IMR-90 (cell line): ENCODE measurements around the gene TNFAIP8L1. TPM values are rescaled to one million over a fixed set of nuclear protein-coding genes. Genes with fewer than 3 reads are reported as not detected.

Experiments
- ATAC-seq: fragments of 200-7000 bp; cut with Tn5 transposase; 2 replicates; pipeline ENCODE4 v1.9.1; 2020; ENCODE audit warnings: low read depth, mild to moderate bottlenecking, moderate library complexity
- BruUV-seq: library from RNA; stranded (reverse); fragments of 400-500 nt; replicated peaks from 2 replicates; lab custom pipeline; 2021; lab: Mats Ljungman, UMichigan
- CTCF ChIA-PET: fragments of 300-600 bp; formaldehyde crosslinking; extraction: SDS; loops from one replicate; lab custom pipeline; 2021; ENCODE audit warnings: antibody characterized with exemption; lab: Yijun Ruan, JAX
- POLR2A ChIA-PET: fragments of 300-600 bp; sonication (Branson Sonifier 250); formaldehyde crosslinking; loops from one replicate; lab custom pipeline; 2022; ENCODE audit warnings: antibody characterized with exemption; ENCODE audit not compliant: unreplicated experiment; lab: Charles Lee
- DNase-seq: peaks from one replicate; pipeline ENCODE4 v3.0.0; 2013
- H2AFZ ChIP-seq: replicated peaks from 2 replicates; pipeline ENCODE3; 2013; ENCODE audit warnings: low read length, mild to moderate bottlenecking; ENCODE audit not compliant: poor library complexity
- H2AK5ac ChIP-seq: 2 replicates; pipeline ENCODE4 v1.6.1; 2013; ENCODE audit warnings: low read depth, low read length, inconsistent platforms
- H2AK9ac ChIP-seq: replicated peaks from 2 replicates; pipeline ENCODE3; 2013; ENCODE audit warnings: mild to moderate bottlenecking, low read depth, low read length, moderate library complexity; ENCODE audit not compliant: poor library complexity
- H2BK120ac ChIP-seq: 2 replicates; pipeline ENCODE4 v1.6.1; 2013; ENCODE audit warnings: low read depth, low read length, inconsistent platforms
- H2BK15ac ChIP-seq: 3 replicates; pipeline ENCODE4 v1.6.1; 2013; ENCODE audit warnings: low read depth, low read length, inconsistent platforms
- H2BK20ac ChIP-seq: 2 replicates; pipeline ENCODE4 v1.6.1; 2013; ENCODE audit warnings: low read depth, mild to moderate bottlenecking, inconsistent platforms, low read length, moderate library complexity
- H2BK5ac ChIP-seq: 2 replicates; pipeline ENCODE4 v1.6.1; 2013; ENCODE audit warnings: mild to moderate bottlenecking, low read depth, low read length, inconsistent platforms; ENCODE audit not compliant: poor library complexity, severe bottlenecking
- H3K14ac ChIP-seq: replicated peaks from 2 replicates; pipeline ENCODE4 v1.6.1; 2013; ENCODE audit warnings: low read depth, low read length, inconsistent platforms
- H3K18ac ChIP-seq: 2 replicates; pipeline ENCODE4 v1.6.1; 2013; ENCODE audit warnings: low read depth, low read length, control low read depth
- H3K23ac ChIP-seq: 2 replicates; pipeline ENCODE4 v1.6.1; 2013; ENCODE audit warnings: low read depth, low read length, inconsistent platforms
- H3K27ac ChIP-seq: 2 replicates; pipeline ENCODE4 v1.5.1; 2013; ENCODE audit warnings: mild to moderate bottlenecking, control low read depth, low read length; ENCODE audit not compliant: insufficient read depth
- H3K27me3 ChIP-seq: 2 replicates; pipeline ENCODE4 v1.6.1; 2013; ENCODE audit warnings: low read length; ENCODE audit not compliant: control insufficient read depth, insufficient read depth
- H3K36me3 ChIP-seq: 2 replicates; pipeline ENCODE4 v1.6.1; 2013; ENCODE audit warnings: low read length, mixed read lengths; ENCODE audit not compliant: control insufficient read depth, insufficient read depth
- H3K4ac ChIP-seq: 2 replicates; pipeline ENCODE4 v1.6.1; 2013; ENCODE audit warnings: low read depth, low read length, inconsistent platforms
- H3K4me1 ChIP-seq: 2 replicates; pipeline ENCODE4 v1.6.1; 2013; ENCODE audit warnings: low read length, mixed read lengths; ENCODE audit not compliant: control insufficient read depth, insufficient read depth
- H3K4me2 ChIP-seq: 2 replicates; pipeline ENCODE4 v1.6.1; 2013; ENCODE audit warnings: low read depth, mild to moderate bottlenecking, control low read depth, low read length, moderate library complexity
- H3K4me3 ChIP-seq: 2 replicates; pipeline ENCODE4 v1.5.1; 2013; ENCODE audit warnings: low read depth, mild to moderate bottlenecking, control low read depth, low read length, moderate library complexity; ENCODE audit not compliant: insufficient read depth
- H3K56ac ChIP-seq: 2 replicates; pipeline ENCODE4 v1.6.1; 2013; ENCODE audit warnings: low read length, inconsistent platforms; ENCODE audit not compliant: insufficient read depth; ENCODE audit errors: extremely low read depth
- H3K79me1 ChIP-seq, 2 experiments: 2 replicates each; pipeline ENCODE4 v1.6.1; 2013; ENCODE audit warnings: low read length in 2 of 2, inconsistent platforms in 1 of 2, low read depth in 1 of 2
- H3K9ac ChIP-seq: 2 replicates; pipeline ENCODE4 v1.6.1; 2013; ENCODE audit warnings: low read depth, low read length, control low read depth
- H3K9me1 ChIP-seq: 2 replicates; pipeline ENCODE4 v1.6.1; 2013; ENCODE audit warnings: low read length, inconsistent platforms; ENCODE audit not compliant: insufficient read depth
- H3K9me3 ChIP-seq: 2 replicates; pipeline ENCODE4 v1.6.1; 2013; ENCODE audit warnings: low read length; ENCODE audit not compliant: control insufficient read depth, insufficient read depth
- H4K20me1 ChIP-seq: 2 replicates; pipeline ENCODE4 v1.6.1; 2013; ENCODE audit warnings: low read length, inconsistent platforms; ENCODE audit not compliant: insufficient read depth
- H4K5ac ChIP-seq: 2 replicates; pipeline ENCODE4 v1.6.1; 2013; ENCODE audit warnings: mild to moderate bottlenecking, low read depth, low read length, control low read depth
- H4K8ac ChIP-seq, 2 experiments: 2 replicates each; pipeline ENCODE4 v1.6.1; 2013; ENCODE audit warnings: low read depth in 2 of 2, low read length in 2 of 2, control low read depth in 1 of 2, inconsistent platforms in 1 of 2
- H4K91ac ChIP-seq: 2 replicates; pipeline ENCODE4 v1.6.1; 2013; ENCODE audit warnings: low read depth, low read length, inconsistent platforms; ENCODE audit not compliant: insufficient read depth
- BHLHE40 ChIP-seq: fragments of 150-350 bp; IDR thresholded peaks from 2 replicates; pipeline ENCODE4 v1.6.1; 2016; ENCODE audit warnings: mild to moderate bottlenecking, low read depth, low read length
- CEBPB ChIP-seq: IDR thresholded peaks from 2 replicates; pipeline ENCODE4 v1.6.1; 2012; ENCODE audit warnings: low read depth, low read length, improper control_type of control experiment
- CHD1 ChIP-seq: IDR thresholded peaks from 2 replicates; pipeline ENCODE4 v1.6.1; 2012; ENCODE audit warnings: low read depth, low read length, improper control_type of control experiment
- ELK1 ChIP-seq: fragments of 150-350 bp; IDR thresholded peaks from 2 replicates; pipeline ENCODE4 v1.6.1; 2016; ENCODE audit warnings: low read depth, mild to moderate bottlenecking, low read length, moderate library complexity, borderline replicate concordance
- FOS ChIP-seq: fragments of 150-350 bp; IDR thresholded peaks from 2 replicates; pipeline ENCODE4 v1.6.1; 2016; ENCODE audit warnings: low read depth, low read length
- MAFK ChIP-seq: IDR thresholded peaks from 2 replicates; pipeline ENCODE4 v1.6.1; 2012; ENCODE audit warnings: low read depth, low read length, improper control_type of control experiment
- MAZ ChIP-seq: IDR thresholded peaks from 2 replicates; pipeline ENCODE4 v1.6.1; 2012; ENCODE audit warnings: low read depth, mild to moderate bottlenecking, low read length, improper control_type of control experiment, moderate library complexity, borderline replicate concordance
- MXI1 ChIP-seq: IDR thresholded peaks from 2 replicates; pipeline ENCODE4 v1.6.1; 2012; ENCODE audit warnings: low read depth, mild to moderate bottlenecking, low read length, moderate library complexity, borderline replicate concordance
- NFE2L2 ChIP-seq: fragments of 150-350 bp; IDR thresholded peaks from 2 replicates; pipeline ENCODE4 v1.6.1; 2016; ENCODE audit warnings: low read depth, mild to moderate bottlenecking, low read length
- POLR2A ChIP-seq: IDR thresholded peaks from 2 replicates; pipeline ENCODE4 v1.6.1; 2012; ENCODE audit warnings: mild to moderate bottlenecking, low read depth, low read length
- RAD21 ChIP-seq: IDR thresholded peaks from 2 replicates; pipeline ENCODE4 v1.6.1; 2012; ENCODE audit warnings: low read length, improper control_type of control experiment
- RCOR1 ChIP-seq: IDR thresholded peaks from 2 replicates; pipeline ENCODE4 v1.6.1; 2012; ENCODE audit warnings: mild to moderate bottlenecking, low read length, improper control_type of control experiment; ENCODE audit not compliant: insufficient replicate concordance
- RFX5 ChIP-seq: IDR thresholded peaks from 2 replicates; pipeline ENCODE4 v1.8.0; 2012; ENCODE audit warnings: low read depth, mild to moderate bottlenecking, low read length, moderate library complexity
- SMC3 ChIP-seq: fragments of 150-350 bp; IDR thresholded peaks from 2 replicates; pipeline ENCODE4 v1.6.1; 2016; ENCODE audit warnings: low read depth, mild to moderate bottlenecking, antibody characterized with exemption, low read length, moderate library complexity
- USF2 ChIP-seq: fragments of 150-350 bp; IDR thresholded peaks from 2 replicates; pipeline ENCODE4 v1.6.1; 2017; ENCODE audit warnings: mild to moderate bottlenecking, antibody characterized with exemption, low read length, low read depth
- WGBS, 2 experiments: methylation state at CpG; one replicate each; pipeline versions ENCODE4 v1.1.5 to v1.1.7; 2013; ENCODE audit warnings: missing lambda C conversion rate in 2 of 2; ENCODE audit not compliant: insufficient read length in 1 of 2; ENCODE audit errors: extremely low coverage in 2 of 2; 5-methylcytosine and 5-hydroxymethylcytosine counted together
- dilution Hi-C: fragments of 300-500 bp; cut with HindIII; formaldehyde crosslinking; loops from one replicate; pipeline ENCODE4 v1.14.3; 2018; ENCODE audit warnings: low sequenced_read_pairs; ENCODE audit not compliant: unreplicated experiment
- in situ Hi-C: fragments of 300-500 bp; cut with MboI; formaldehyde crosslinking; loops from 3 replicates; pipeline ENCODE4 v1.14.3; 2019; ENCODE audit warnings: low sequenced_read_pairs, inconsistent platforms, mixed read lengths
- intact Hi-C: fragments of 100-400 bp; cut with micrococcal nuclease; formaldehyde crosslinking; loops from 2 replicates; pipeline ENCODE4 v1.10.0; 2022
- polyA plus RNA-seq, 3 experiments: library from polyadenylated mRNA; depleted of rRNA; stranded (reverse); fragments of >200 nt; gene quantifications; 2 replicates each; pipeline ENCODE4 v1.2.3, GENCODE V29; 2012; ENCODE audit warnings: low replicate concordance in 1 of 3
- total RNA-seq: library from RNA; depleted of rRNA; stranded (reverse); fragments of >200 nt; gene quantifications from 2 replicates; pipeline ENCODE4 v1.2.3, GENCODE V29; 2012
- TF ChIP-seq, protein P1 (sequence below): conservative IDR thresholded peaks from 2 replicates; pipeline ENCODE4 v1.5.1; 2012; ENCODE audit warnings: mild to moderate bottlenecking, low read depth, low read length, improper control_type of control experiment

TNFAIP8L1 gene
- total and polyA plus RNA-seq, 2 of the 4 experiments (the other 2 are of a cell fraction), result 2.5 to 6.0 TPM

GRCh38 chr19:4600893-4601292 lies 38.4 kb upstream of the TNFAIP8L1 start:
- H2AFZ ChIP-seq, result no peak overlapping the region
- no peak overlapping the region for H4K5ac ChIP-seq
- no peaks in the 10 kb centered on the region for H3K36me3 ChIP-seq
- H3K4ac ChIP-seq, result no peak overlapping the region
- 44% methylated on average over 3 of the region's 5 CpGs; no CpG with 5 or more reads in 1 of the 2 experiments for WGBS, 2 experiments
- peaks cover 3% of the 10 kb centered on the region; the same call in 1 of the 2 replicates for H3K4me1 ChIP-seq
- no peak for DNase-seq
- H2BK20ac ChIP-seq, result no peak overlapping the region
- no peak overlapping the region for H2AK9ac ChIP-seq
- no peak overlapping the region for H2BK120ac ChIP-seq
- no peak overlapping the region for H3K56ac ChIP-seq
- ChIA-PET POLR2A (no interaction called here), CTCF (no interaction called here)
- H2BK15ac ChIP-seq, result no peak overlapping the region
- no peak overlapping the region for H3K27ac ChIP-seq
- no peak overlapping the region for H4K91ac ChIP-seq
- no peak for ATAC-seq
- H3K9ac ChIP-seq, result no peak overlapping the region
- intact Hi-C loops, result no loop called here
- no peak overlapping the region for H3K23ac ChIP-seq
- TF ChIP-seq RFX5 (no peak), MAZ (no peak), SMC3 (no peak), CHD1 (no peak), NFE2L2 (no peak), CEBPB (no peak), RCOR1 (no peak), MAFK (no peak), BHLHE40 (no peak), RAD21 (no peak), FOS (no peak), USF2 (no peak), ELK1 (no peak), POLR2A (no peak), MXI1 (no peak)
- TF ChIP-seq, protein P1, sequence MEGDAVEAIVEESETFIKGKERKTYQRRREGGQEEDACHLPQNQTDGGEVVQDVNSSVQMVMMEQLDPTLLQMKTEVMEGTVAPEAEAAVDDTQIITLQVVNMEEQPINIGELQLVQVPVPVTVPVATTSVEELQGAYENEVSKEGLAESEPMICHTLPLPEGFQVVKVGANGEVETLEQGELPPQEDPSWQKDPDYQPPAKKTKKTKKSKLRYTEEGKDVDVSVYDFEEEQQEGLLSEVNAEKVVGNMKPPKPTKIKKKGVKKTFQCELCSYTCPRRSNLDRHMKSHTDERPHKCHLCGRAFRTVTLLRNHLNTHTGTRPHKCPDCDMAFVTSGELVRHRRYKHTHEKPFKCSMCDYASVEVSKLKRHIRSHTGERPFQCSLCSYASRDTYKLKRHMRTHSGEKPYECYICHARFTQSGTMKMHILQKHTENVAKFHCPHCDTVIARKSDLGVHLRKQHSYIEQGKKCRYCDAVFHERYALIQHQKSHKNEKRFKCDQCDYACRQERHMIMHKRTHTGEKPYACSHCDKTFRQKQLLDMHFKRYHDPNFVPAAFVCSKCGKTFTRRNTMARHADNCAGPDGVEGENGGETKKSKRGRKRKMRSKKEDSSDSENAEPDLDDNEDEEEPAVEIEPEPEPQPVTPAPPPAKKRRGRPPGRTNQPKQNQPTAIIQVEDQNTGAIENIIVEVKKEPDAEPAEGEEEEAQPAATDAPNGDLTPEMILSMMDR, result no peak
- H4K20me1 ChIP-seq, result no peaks in the 10 kb centered on the region
- no peak overlapping the region for H3K14ac ChIP-seq
- H4K8ac ChIP-seq, result no peak overlapping the region
- dilution Hi-C loops, result no loop called here
- no peaks in the 10 kb centered on the region for H3K79me1 ChIP-seq
- H3K9me1 ChIP-seq, result no peaks in the 10 kb centered on the region
- no peak overlapping the region for H3K18ac ChIP-seq
- no TSS peak for BruUV-seq
- no peak overlapping the region for H3K4me2 ChIP-seq
- H2AK5ac ChIP-seq, result no peak overlapping the region
- no peak overlapping the region for H3K4me3 ChIP-seq
- H3K9me3 ChIP-seq, result no peaks in the 10 kb centered on the region
- H3K27me3 ChIP-seq, result peaks cover 40% of the 10 kb centered on the region
- H2BK5ac ChIP-seq, result no peak overlapping the region
- in situ Hi-C loops, result no loop called here
